ENCODE data around the gene CHD1L.
"Not testable (repeated sequence)": the region's sequence is repeated elsewhere in the genome, so short reads cannot be mapped to it uniquely, and the experiment has no call there.

CHD1L gene

GRCh38 chr1:147272042-147272441 is 29.6 kb downstream of the CHD1L start:
- DNase-seq = no peak

DNA sequence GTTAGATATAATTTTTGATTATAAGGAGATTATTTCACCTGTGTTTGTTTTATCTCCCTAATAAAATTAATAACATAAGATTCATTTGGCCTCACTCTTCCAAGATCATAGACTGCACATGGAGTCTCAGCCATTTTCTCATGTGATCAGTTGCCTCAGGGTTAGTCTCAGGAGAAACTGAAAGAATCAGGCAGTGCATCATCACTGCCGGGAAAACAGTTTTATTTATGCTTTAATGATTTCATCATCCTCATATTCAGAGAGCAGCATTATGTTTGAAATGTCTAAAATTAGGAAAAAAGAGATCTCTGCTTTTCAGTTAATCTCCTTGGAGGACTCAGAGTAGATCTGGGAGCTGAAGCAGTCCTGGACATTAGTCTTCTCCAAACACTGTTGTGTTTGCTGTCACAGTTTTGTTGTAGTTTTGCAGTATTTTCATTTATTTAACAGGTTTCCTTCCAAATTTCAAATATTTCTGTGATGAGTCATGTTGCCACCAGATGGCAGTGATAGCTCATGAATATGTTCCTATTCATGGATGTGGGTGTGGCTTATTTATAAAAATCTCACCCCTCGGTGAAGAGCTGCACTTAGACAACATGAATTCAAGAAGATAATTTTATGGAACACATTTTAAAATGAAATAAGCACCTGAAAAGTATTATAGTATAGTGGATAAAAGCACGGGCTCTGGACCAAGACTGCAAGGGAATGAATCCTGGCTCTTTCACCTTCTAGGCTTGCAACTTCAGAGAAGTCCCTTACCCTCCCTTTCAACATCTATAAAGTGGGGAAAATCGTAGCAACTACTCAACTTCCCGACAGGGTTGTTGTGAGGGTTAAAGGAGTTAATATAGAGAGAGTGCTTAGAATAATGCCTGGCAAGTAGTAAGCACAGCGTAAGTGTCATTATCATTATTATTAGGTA is 31.2 kb downstream of the CHD1L start:
- peak in 1 of 2 experiments; percentile 47 for DNase-seq

- DNase-seq = no peak
Observed at GRCh38 chr1:147281950-147282349, 39.5 kb downstream of the CHD1L start.

DNA sequence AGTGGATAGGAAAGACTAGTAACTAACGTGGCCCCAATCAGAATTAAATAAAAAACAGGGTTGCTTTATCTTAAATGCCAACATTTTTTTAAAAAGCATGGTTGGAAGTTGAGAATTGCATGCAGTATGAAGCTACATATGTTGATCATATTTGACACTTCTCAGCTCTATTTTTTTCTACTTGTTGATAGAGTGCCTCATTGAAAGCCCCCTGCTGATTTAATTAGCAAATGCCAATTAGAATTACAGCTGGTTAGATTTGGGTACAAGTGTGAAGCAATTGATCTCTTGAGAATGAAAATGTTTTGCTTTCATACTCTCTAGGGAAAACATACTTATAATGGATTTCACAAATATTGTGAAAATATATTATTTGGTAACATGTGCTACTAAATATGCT is 40.5 kb downstream of the CHD1L start:
- DNase-seq = no peak

DNA sequence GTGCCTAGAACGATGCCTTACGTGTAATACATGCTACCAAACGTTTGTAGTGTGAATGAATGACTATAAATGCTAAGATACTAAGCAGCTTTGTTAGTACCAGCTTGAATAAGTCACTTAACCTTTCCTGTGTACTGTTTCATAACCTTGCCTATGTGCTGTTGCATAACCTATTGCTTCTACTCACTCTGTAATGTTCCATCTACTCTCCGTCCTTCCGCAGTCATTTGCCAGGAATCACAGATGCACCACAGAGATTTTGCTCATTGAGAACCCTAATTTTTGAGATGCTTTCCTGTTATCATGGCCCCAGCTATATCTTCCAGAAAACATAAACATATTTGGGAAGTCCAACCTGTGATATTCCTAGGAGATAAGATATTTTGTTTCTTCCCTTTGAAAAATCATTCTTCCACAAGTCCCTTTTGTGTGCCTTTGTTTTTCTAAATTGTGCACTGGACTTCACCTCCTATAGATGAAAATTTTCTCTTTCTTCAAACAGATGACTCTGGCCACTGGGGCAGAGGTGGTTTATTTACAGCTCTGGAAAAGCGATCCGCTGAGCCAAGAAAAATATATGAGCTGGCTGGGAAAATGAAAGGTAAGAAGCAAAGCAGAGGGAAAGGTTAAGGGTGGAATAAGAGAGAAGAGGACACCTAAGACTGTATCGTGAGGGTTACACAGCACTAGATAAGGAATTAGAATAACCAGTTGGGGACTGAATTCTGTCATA is 44.8 kb downstream of the CHD1L start:
- no peak for DNase-seq

DNA sequence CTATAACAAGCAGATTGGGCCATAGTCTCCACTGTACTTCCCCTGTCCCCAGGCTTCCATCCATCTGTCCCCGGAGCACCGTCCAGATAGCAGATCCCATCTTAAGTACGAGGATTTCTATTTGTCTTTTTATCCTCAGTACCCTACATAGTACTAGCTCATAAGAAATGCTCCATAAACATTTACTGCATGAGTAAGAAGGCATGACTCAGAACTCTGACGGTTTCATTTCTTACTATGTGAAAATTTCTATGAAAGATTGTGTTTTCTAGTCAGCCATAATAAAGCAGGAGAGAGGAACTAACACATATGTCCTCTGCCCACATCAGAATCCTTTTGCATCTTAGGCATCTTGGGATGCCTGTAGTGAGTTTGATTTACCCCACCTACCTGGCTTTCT is 49.5 kb downstream of the CHD1L start:
- DNase-seq = no peak

GRCh38 chr1:147292631-147293251 is 50.3 kb downstream of the CHD1L start:
- DNase-seq = no peak

GRCh38 chr1:147297438-147297837 is 55.0 kb downstream of the CHD1L start:
- no peak for DNase-seq

GRCh38 chr1:147305803-147306202 is 63.3 kb downstream of the CHD1L start:
- not testable (repeated sequence) for DNase-seq

GRCh38 chr1:147316968-147317367 is 74.5 kb downstream of the CHD1L start:
- DNase-seq = no peak

DNA sequence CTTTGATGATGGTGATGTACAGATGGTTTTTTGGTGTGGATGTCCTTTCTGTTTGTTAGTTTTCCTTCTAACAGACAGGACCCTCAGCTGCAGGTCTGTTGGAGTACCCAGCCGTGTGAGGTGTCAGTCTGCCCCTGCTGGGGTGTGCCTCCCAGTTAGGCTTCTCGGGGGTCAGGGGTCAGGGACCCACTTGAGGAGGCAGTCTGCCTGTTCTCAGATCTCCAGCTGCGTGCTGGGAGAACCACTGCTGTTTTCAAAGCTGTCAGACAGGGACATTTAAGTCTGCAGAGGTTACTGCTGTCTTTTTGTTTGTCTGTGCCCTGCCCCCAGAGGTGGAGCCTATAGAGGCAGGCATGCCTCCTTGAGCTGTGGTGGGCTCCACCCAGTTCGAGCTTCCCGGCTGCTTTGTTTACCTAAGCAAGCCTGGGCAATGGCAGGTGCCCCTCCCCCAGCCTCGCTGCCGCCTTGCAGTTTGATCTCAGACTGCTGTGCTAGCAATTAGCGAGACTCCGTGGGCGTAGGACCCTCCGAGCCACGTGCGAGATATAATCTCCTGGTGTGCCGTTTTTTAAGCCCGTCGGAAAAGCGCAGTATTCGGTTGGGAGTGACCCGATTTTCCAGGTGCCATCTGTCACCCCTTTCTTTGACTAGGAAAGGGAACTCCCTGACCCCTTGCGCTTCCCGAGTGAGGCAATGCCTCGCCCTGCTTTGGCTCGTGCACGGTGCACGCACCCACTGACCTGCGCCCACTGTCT is 84.6 kb downstream of the CHD1L start:
- DNase-seq = not testable (repeated sequence)

- peak in 1 of 2 experiments; percentile 77 for DNase-seq
Observed at GRCh38 chr1:147334292-147334691, 91.8 kb downstream of the CHD1L start.

GRCh38 chr1:147336291-147336690 is 93.8 kb downstream of the CHD1L start:
- no peak for DNase-seq

GRCh38 chr1:147337040-147337630 is 94.7 kb downstream of the CHD1L start:
- no peak for DNase-seq

DNA sequence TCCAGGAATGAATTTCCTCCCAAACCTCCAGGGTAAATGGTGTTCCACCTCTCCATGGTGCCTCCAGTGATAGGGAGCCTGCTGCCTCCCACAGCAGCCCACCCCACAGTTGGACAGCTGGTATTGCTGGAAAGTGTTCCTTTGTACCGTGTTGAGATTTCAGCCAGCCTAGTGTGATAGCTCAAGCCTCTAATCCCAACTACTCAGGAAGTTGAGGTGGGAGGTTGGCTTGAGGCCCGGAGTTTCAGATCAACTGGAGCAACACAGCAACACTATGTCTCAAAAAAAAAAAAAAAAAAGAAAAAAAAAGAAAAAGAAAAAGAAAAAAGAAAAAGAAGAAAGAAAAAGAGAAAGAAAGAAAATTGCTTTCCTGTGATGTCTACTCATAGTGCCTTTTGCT is 96.1 kb downstream of the CHD1L start:
- no peak for DNase-seq

- DNase-seq = no peak
Observed at GRCh38 chr1:147341246-147341645, 98.8 kb downstream of the CHD1L start.

Measured in NCI-H1930 (cell line).